ENCODE measurements around the gene PHF23. TPM values are rescaled to one million over a fixed set of nuclear protein-coding genes. Genes with fewer than 3 reads are reported as not detected.

The PHF23 gene
- total RNA-seq, 6 experiments from 2014 or later = 16.0 to 24.3 (median 18.2) TPM

DNA sequence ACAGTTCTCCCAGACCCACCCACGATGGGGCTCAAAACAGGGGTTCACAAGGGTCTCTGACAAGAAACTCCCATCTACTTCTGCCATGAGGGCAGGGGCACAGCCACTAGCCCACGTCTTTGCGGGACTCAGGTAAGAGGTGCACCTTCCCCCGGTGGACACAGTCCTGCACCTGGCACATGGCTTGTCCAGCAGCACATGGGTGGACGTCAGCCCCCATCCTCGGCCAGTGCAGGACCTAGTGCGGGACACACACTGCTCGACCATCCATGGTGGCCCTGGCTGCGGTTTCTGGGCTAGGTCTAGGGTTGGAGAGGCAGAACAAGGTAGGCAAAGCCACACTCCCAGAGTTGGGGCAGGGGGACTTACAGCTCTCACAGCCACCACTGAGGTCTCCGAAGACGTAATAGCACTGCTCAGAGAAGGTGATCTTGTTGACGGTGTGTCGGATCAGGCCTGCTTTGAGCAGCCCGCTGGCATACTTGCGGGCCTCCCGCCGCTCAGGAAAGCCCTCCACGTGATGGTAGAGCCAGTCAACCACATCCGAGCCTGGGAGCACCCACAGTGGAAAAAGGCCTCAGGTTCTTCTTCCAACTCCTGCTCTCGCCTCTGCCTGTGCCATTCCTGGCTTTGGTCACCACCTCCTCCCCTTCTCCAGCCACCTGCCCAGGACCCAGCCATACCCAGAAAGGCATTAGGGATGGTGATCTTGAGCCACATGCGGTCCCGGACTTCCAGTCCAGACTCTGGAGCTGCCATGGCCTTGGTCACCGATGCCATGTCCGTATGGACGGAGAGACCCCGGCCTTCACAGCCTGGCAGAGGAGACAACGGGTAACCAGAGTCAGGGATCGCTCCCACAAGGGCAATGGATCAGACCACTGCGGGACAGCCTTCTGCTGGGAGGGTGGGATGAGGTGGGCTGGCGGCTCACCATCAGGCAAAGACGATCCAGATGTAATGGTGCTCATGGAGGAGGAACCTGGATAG, 12.2 kb downstream of the PHF23 start:
- DNase-seq (no peak), ATAC-seq (peak in 1 of 4 donors; percentile 5)
- TF ChIP-seq, protein P1, sequence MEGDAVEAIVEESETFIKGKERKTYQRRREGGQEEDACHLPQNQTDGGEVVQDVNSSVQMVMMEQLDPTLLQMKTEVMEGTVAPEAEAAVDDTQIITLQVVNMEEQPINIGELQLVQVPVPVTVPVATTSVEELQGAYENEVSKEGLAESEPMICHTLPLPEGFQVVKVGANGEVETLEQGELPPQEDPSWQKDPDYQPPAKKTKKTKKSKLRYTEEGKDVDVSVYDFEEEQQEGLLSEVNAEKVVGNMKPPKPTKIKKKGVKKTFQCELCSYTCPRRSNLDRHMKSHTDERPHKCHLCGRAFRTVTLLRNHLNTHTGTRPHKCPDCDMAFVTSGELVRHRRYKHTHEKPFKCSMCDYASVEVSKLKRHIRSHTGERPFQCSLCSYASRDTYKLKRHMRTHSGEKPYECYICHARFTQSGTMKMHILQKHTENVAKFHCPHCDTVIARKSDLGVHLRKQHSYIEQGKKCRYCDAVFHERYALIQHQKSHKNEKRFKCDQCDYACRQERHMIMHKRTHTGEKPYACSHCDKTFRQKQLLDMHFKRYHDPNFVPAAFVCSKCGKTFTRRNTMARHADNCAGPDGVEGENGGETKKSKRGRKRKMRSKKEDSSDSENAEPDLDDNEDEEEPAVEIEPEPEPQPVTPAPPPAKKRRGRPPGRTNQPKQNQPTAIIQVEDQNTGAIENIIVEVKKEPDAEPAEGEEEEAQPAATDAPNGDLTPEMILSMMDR (IDR thresholded peaks at IDR 0.05) = no peak
- no peak for TF ChIP-seq POLR2A (IDR thresholded peaks at IDR 0.05)
- Histone ChIP-seq H3K9me3 (no peaks in the 10 kb centered on the region), H3K4me1 (peaks cover 0 to 31% (median 0%) of the 10 kb centered on the region in 4 donors), H3K4me3 (no peak overlapping the region), H3K27ac (no peak overlapping the region), H3K36me3 (peaks cover 0 to 66% (median 32%) of the 10 kb centered on the region in 4 donors), H3K27me3 (no peaks in the 10 kb centered on the region)
- intact Hi-C loops (cut with DNase I) = no loop called here
- 90% methylated on average over 7 of the region's 31 CpGs for WGBS (ENCODE audit: insufficient coverage, low coverage, low lambda C conversion rate, missing lambda C conversion rate)

DNA sequence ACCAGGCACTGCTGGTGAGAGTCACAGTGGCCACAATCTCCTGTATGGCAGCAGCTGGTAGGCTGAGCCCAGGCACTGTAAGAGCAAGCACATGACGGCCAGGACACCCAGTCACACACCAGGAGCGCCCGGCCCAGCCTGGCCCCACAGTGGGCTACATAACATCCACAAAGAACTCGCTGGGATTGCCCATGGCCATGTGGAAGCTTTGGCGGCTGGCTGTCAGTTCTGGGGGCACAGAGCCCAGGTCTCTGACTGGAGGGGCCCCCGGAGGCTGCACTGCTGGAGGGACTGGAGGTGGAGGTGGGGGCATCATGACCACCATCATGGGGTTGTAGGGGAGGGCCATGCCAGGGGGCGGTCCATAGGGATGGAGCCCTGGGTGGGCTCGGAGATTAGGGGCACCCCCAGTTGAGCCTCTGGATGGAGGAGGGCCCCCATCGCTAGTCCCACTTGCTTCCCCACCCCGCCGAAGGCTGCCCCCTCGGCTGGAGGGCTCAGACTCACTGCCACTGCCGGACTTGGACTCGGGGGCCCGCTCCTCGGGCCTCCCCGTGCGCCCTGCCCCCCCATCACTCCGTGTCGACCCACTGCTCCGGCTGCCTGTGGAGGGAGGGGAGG, 13.4 kb downstream of the PHF23 start:
- 40% methylated on average over 1 of the region's 21 CpGs for WGBS (ENCODE audit: insufficient coverage, low coverage, low lambda C conversion rate, missing lambda C conversion rate)
- peaks cover 0 to 36% (median 5%) of the 10 kb centered on the region in 4 donors for H3K4me1 ChIP-seq
- no peaks in the 10 kb centered on the region for H3K27me3 ChIP-seq
- ATAC-seq (peak in 1 of 4 donors; percentile 1), DNase-seq (no peak)
- no peak overlapping the region for H3K27ac ChIP-seq
- no peak overlapping the region for H3K4me3 ChIP-seq
- TF ChIP-seq, protein P1 (IDR thresholded peaks at IDR 0.05) = no peak
- TF ChIP-seq POLR2A (IDR thresholded peaks at IDR 0.05) = peak; percentile 5
- intact Hi-C loops (cut with DNase I) = no loop called here
- no peaks in the 10 kb centered on the region for H3K9me3 ChIP-seq
- peaks cover 0 to 66% (median 38%) of the 10 kb centered on the region in 4 donors for H3K36me3 ChIP-seq

DNA sequence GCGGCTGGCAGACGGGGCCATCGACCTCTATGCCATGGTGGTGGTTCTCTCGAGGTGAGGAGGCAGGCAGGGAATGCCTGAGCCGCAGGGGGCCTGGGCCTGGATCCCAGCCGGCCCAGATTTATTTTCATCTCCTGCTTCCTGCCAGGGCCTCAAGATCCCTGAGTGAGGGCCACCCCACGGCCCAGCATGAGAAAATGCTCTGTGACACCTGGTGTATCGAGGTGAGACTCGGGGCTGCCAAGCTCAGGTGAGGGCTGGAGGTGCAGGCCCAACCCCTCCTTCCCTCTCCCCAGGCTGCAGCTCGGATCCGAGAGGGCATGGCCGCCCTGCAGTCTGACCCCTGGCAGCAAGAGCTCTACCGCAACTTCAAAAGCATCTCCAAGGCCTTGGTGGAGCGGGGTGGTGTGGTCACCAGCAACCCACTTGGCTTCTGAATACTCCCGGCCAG, 14.6 kb downstream of the PHF23 start:
- Histone ChIP-seq H3K27me3 (no peaks in the 10 kb centered on the region), H3K9me3 (no peaks in the 10 kb centered on the region), H3K4me3 (no peak overlapping the region), H3K36me3 (peaks cover 0 to 58% (median 36%) of the 10 kb centered on the region in 4 donors), H3K4me1 (peaks cover 0 to 40% (median 6%) of the 10 kb centered on the region in 4 donors), H3K27ac (no peak overlapping the region)
- TF ChIP-seq, protein P1 (IDR thresholded peaks at IDR 0.05) = no peak
- no peak for TF ChIP-seq POLR2A (IDR thresholded peaks at IDR 0.05)
- intact Hi-C loops (cut with DNase I) = no loop called here
- DNase-seq = no peak
- ATAC-seq = no peak
- WGBS (ENCODE audit: insufficient coverage, low coverage, low lambda C conversion rate, missing lambda C conversion rate) = 90% methylated on average over 2 of the region's 15 CpGs

DNA sequence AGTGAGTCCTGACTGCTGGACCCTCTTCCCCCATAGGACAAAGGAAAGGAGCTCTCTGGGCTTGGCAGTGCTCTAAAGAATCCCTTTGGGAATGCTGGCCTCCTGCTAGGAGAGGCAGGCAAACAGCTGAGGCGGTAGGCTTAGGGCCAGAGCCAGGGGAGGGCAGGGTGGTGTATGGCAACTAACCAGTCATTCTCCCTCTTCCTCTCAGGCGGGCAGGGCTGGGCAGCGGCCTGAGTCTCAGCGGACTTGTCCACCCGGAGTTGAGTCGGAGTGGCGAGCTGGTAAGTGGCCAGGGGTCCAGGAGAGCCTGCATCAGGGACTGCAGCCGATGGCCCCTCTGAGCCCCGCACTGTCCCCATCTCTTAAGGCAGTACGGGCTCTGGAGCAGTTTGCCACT, 15.1 kb downstream of the PHF23 start:
- Histone ChIP-seq H3K4me1 (peaks cover 0 to 45% (median 8%) of the 10 kb centered on the region in 4 donors), H3K36me3 (peaks cover 0 to 55% (median 32%) of the 10 kb centered on the region in 4 donors), H3K4me3 (no peak overlapping the region), H3K27ac (no peak overlapping the region), H3K27me3 (no peaks in the 10 kb centered on the region), H3K9me3 (no peaks in the 10 kb centered on the region)
- DNase-seq (no peak), ATAC-seq (no peak)
- TF ChIP-seq, protein P1 (IDR thresholded peaks at IDR 0.05) = no peak
- peak; percentile 24 for TF ChIP-seq POLR2A (IDR thresholded peaks at IDR 0.05)
- 60% methylated on average over 2 of the region's 10 CpGs for WGBS (ENCODE audit: insufficient coverage, low coverage, low lambda C conversion rate, missing lambda C conversion rate)
- intact Hi-C loops (cut with DNase I) = no loop called here
